ENCODE measurements around the gene TRAPPC8. TPM values are rescaled to one million over a fixed set of nuclear protein-coding genes. Genes with fewer than 3 reads are reported as not detected.

Gene TRAPPC8
- total and polyA plus RNA-seq, 12 donors: 13.6 to 39.1 (median 31.5) TPM

DNA sequence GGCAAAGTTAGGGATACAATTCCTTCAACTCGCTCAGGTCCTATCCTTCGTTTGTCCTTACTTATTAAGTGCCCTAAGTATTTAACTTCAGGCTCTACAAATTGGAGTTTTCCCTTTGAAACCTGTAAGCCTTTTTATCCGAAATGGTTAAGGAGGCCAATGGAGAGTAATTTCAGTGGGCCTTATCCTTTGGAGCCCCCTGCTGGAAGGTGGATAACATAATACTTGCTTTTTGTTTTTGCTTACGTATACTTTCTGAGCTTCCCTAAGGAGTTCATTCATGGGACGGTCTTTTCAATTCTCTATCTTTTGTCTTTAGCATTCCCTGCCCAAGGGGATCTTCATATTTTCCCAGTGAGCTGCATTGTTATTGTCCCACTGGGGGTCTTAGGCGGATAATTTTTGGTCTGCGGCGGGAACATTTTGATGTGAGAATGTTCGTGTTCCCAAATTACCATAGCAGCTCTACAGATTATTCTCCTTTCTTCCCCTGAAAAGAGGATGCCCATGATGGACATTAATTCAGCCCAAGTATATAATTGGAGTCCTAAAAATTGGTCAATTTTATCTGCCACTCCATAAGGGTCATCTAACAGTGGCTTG lies 34.4 kb upstream of the TRAPPC8 start:
- Histone ChIP-seq H3K4me1 (peaks cover 0 to 5% (median 0%) of the 10 kb centered on the region in 9 donors), H3K36me3 (no peaks in the 10 kb centered on the region), H3K27me3 (no peaks in the 10 kb centered on the region), H3K27ac (no peak overlapping the region), H3K4me3 (no peak overlapping the region), H3K9me3 (peaks cover 0 to 48% (median 17%) of the 10 kb centered on the region in 11 donors)
- 61 to 68% methylated on average over 9 of the region's 9 CpGs for WGBS, 2 donors
- DNase-seq: peak in 1 of 2 donors; percentile 58
- TF ChIP-seq, protein P1, sequence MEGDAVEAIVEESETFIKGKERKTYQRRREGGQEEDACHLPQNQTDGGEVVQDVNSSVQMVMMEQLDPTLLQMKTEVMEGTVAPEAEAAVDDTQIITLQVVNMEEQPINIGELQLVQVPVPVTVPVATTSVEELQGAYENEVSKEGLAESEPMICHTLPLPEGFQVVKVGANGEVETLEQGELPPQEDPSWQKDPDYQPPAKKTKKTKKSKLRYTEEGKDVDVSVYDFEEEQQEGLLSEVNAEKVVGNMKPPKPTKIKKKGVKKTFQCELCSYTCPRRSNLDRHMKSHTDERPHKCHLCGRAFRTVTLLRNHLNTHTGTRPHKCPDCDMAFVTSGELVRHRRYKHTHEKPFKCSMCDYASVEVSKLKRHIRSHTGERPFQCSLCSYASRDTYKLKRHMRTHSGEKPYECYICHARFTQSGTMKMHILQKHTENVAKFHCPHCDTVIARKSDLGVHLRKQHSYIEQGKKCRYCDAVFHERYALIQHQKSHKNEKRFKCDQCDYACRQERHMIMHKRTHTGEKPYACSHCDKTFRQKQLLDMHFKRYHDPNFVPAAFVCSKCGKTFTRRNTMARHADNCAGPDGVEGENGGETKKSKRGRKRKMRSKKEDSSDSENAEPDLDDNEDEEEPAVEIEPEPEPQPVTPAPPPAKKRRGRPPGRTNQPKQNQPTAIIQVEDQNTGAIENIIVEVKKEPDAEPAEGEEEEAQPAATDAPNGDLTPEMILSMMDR (IDR thresholded peaks at IDR 0.05): peak; percentile 63 to 81 (median 69)
- peak in 5 of 8 donors; percentile 44 to 73 (median 59) for ATAC-seq
- intact Hi-C loops (cut with DNase I): loop anchor here (2.0 to 10.0 kb wide), 5 partner anchors 233 to 423 kb away; no protein-coding TSS in a partner anchor

DNA sequence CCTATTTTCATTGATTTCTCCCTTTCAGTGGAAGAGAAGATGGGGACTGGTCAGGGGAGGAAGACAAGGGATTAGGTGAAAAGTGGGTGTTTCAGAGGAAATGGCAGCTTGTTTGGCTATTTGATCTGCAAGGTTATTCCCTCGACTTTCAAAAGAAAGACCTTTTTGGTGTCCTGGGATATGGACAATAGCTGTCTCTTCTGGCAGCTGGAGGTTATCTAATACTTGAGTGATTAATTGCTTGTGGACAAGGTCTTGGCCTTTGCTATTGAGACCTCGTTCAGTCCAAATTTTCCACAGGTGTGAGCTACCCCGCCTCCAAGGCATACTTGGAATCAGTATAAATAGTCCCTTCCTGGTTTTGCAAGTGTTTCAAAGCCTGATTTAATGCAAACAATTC lies 33.3 kb upstream of the TRAPPC8 start:
- H3K9me3 ChIP-seq: peaks cover 0 to 54% (median 17%) of the 10 kb centered on the region in 11 donors
- 61 to 65% methylated on average over 3 of the region's 3 CpGs for WGBS, 2 donors
- no peaks in the 10 kb centered on the region for H3K36me3 ChIP-seq
- no peak for ATAC-seq
- intact Hi-C loops (cut with DNase I): loop anchor here (2.0 to 10.0 kb wide), 5 partner anchors 231 to 421 kb away; no protein-coding TSS in a partner anchor
- TF ChIP-seq, protein P1 (IDR thresholded peaks at IDR 0.05): no peak
- H3K27ac ChIP-seq: no peak overlapping the region
- H3K27me3 ChIP-seq: no peaks in the 10 kb centered on the region
- no peaks in the 10 kb centered on the region for H3K4me1 ChIP-seq
- no peak overlapping the region for H3K4me3 ChIP-seq
- no peak for DNase-seq

DNA sequence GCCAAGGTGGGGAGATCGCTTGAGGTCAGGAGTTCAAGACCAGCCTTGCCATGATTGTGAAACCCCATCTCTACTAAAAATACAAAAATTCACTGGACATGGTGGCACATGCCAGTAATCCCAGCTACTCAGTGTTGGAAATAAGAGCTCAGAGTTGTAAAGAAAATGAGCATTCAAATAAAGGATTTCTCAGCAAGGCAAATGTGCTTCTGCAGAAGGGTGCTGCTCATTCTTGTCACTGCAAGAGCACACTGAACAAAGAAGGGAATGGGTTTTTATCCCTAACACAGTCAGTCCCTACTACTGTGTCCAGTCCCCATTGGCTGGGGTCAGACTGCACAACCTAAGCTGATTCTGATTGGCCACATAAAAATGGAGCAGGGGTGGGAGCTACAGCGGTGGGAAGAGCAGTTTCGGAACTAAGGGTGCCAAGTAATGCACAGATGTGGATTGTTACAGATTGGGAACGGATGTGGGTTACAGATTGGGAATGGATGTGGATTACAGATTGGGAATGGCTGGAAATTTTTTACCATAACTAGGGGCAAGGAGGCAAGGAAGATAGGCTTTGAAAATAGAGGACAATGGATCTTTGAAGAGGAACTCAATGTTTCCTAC lies 31.1 kb upstream of the TRAPPC8 start:
- H3K27me3 ChIP-seq: no peaks in the 10 kb centered on the region
- ATAC-seq (no peak), DNase-seq (no peak)
- H3K9me3 ChIP-seq: peaks cover 0 to 54% (median 17%) of the 10 kb centered on the region in 11 donors
- H3K36me3 ChIP-seq: no peaks in the 10 kb centered on the region
- no peak overlapping the region for H3K4me3 ChIP-seq
- intact Hi-C loops (cut with DNase I): loop anchor here in 6 of 10 donors (10.0 kb wide), 2 partner anchors 229 to 419 kb away; no protein-coding TSS in a partner anchor
- WGBS, 2 donors: 96 to 98% methylated on average over 4 of the region's 4 CpGs
- H3K27ac ChIP-seq: no peak overlapping the region
- no peaks in the 10 kb centered on the region for H3K4me1 ChIP-seq
- TF ChIP-seq, protein P1 (IDR thresholded peaks at IDR 0.05): no peak

DNA sequence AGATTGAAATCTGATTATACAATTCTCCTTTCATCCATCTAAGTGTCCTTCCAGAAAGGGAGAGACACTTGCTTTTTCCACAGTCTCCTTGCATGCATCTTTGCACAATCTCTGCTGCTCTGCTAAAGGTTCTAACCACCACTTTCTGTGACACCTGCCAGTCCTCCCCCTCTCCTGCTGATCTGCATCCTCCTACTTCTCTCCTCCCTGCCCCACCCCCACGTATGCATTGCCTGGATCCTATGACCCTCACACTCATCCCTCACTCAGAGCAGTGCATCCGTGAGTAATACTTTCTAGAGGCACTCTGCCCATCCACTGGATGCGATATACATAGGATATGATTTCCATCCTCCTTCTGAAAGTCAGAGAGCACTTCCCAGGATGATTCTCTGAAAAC lies 27.7 kb upstream of the TRAPPC8 start:
- DNase-seq (no peak), ATAC-seq (no peak)
- H3K4me3 ChIP-seq: no peak overlapping the region
- peaks cover 0 to 39% (median 17%) of the 10 kb centered on the region in 11 donors for H3K9me3 ChIP-seq
- no peaks in the 10 kb centered on the region for H3K36me3 ChIP-seq
- no peaks in the 10 kb centered on the region for H3K4me1 ChIP-seq
- TF ChIP-seq, protein P1 (IDR thresholded peaks at IDR 0.05): no peak
- no peak overlapping the region for H3K27ac ChIP-seq
- H3K27me3 ChIP-seq: no peaks in the 10 kb centered on the region
- WGBS, 2 donors: 62 to 64% methylated on average over 3 of the region's 3 CpGs
- intact Hi-C loops (cut with DNase I): loop anchor here in 6 of 10 donors (10.0 kb wide), 2 partner anchors 226 to 416 kb away; no protein-coding TSS in a partner anchor

Data from heart right ventricle (tissue), 16 donors.